GM18508 (cell line): ENCODE data around the gene VPS26A.

Experiments
- ATAC-seq: cut with Tn5 transposase; IDR thresholded peaks from one replicate; pipeline ENCODE4 v1.9.1; 2021; ENCODE audit warnings: moderate number of reproducible peaks; ENCODE audit not compliant: insufficient read depth, unreplicated experiment

The VPS26A gene

GRCh38 chr10:69216577-69217118 is 92.7 kb downstream of the VPS26A start:
- ATAC-seq: no peak

- no peak for ATAC-seq
Measured at GRCh38 chr10:69217119-69217754, 93.3 kb downstream of the VPS26A start.

GRCh38 chr10:69218831-69219230 is 94.9 kb downstream of the VPS26A start:
- no peak for ATAC-seq

GRCh38 chr10:69220041-69220451 is 96.1 kb downstream of the VPS26A start, which contains the start of gene HKDC1:
Gene HKDC1, plus strand, starts transcription at chr10:69220332. Its CDS starts 104 bp downstream, at chr10:69220436.
- no peak for ATAC-seq

- ATAC-seq: no peak
Measured at GRCh38 chr10:69220507-69220906, 96.5 kb downstream of the VPS26A start.
